ENCODE data around the gene DUS2.
"Not testable (repeated sequence)": the region's sequence is repeated elsewhere in the genome, so short reads cannot be mapped to it uniquely, and the experiment has no call there.

The DUS2 gene

DNA sequence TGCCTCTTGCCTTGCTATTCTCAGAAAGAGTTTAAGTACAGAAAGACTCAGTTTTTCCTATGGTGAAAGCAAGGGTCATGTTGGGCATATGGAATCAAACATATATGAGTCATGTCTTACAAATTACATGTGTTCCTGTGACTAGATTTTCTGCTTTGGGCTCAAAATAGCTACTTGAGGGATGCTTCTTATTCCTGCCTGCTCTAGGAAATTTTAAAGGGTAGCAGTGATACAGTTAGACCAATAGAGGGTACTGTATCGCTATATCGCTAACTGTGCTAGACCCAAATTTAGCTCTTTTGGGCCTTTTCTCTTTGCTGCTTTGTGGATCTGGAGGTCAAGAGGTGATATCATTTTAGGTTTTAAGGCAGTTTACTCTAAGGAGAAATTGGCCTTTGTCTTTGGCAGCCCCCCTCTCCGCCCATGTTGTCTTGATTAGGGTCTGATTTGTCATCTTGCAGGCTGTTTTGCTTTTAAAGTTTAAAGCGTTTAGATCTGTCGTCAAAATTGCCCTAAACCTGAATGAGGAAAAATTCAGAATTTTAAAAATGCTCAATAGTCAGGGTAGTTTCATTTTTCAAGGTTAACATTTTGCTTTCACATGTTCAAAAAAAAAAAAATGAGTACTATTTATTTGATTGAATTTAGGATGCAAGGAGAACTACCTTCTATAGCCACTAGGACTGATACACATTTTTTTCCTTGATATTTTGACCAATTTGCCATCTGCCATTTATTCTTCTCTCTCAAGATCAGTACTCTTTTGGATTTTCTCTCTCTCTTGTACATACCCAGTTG lies 70.9 kb downstream of the DUS2 start:
- DNase-seq: no peak

DNA sequence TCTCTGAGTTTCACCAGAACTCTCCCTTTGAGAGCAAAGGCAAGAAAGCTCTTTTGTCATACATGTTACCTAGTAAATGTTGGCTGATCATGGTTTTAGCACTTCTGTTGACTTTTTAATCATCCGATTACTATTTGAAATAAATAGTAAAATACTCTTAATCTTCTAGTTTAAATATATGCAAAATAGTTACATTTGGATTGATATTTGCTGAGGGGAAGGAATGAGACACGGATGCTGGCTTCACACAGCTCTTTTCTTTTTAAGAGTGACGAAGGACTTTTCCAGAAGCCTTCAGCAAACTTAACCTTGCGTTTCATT lies 71.5 kb downstream of the DUS2 start:
- DNase-seq: no peak

- DNase-seq: no peak
Observed at GRCh38 chr16:68096491-68096890, 73.4 kb downstream of the DUS2 start.

- no peak for DNase-seq
Observed at GRCh38 chr16:68097088-68097487, 74.0 kb downstream of the DUS2 start.

DNA sequence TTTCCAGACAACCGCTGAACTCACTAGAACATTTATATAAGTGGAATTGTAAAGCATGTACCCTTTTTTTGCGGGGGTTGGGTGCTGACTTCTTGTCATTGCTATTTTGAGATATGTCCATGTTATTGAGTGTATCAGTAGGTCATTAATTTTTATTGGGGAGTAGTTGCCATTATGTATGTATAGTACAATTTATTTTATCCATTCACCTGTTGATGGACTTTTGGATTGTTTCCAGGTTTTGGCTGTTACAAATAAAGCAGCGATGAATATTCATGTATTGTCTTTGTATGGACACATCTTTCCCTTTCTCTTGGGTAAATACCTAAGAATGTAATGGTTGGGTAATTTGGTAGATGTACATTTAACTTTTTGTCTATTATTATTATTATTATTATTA lies 74.8 kb downstream of the DUS2 start:
- no peak for DNase-seq

- no peak for DNase-seq
Observed at GRCh38 chr16:68100488-68100887, 77.4 kb downstream of the DUS2 start.

- no peak for DNase-seq
Observed at GRCh38 chr16:68105611-68106010, 82.5 kb downstream of the DUS2 start.

DNA sequence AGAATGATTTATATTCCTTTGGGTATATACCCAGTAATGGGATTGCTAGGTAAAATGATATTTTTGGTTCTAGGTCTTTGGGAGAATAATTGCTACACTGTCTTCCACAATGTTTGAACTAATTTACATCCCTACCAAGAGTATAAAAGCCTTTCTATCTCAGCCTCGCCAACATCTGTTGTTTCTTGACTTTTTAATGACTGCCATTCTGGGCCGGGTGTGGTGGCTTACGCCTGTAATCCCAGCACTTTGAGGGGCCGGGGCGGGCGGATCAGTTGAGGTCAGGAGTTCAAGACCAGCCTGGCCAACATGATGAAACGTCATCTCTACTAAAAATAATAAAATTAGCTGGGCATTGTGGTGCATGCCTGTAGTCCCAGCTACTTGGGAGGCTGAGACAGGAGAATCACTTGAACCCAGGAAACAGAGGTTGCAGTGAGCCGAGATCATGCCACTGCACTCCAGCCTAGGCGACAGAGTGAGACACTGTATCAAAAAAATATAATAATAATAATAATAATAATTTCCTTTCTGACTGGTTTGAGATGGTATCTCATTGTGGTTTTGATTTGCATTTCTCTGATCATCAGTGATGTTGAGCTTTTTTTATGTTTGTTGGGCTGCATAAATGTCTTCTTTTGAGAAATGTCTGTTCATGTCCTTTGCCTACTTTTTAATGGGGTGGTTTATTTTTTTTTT lies 84.3 kb downstream of the DUS2 start:
- DNase-seq: not testable (repeated sequence)

DNA sequence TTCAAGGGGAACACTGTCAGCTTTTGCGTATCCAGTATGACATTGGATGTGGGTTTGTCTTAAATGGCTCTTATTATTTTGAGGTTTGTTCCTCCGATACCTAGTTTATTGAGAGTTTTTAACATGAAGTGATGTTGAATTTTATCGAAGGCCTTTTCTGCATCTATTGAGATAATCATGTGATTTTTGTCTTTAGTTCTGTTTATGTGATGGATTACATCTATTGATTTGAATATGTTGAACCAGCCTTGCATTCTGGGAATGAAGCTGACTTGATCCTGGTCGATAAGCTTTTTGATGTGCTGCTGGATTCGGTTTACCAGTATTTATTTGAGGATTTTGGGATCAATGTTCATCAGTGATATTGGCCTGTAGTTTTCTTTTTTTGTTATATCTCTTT lies 86.1 kb downstream of the DUS2 start:
- not testable (repeated sequence) for DNase-seq

GRCh38 chr16:68110611-68111010 lies 87.5 kb downstream of the DUS2 start:
- DNase-seq: not testable (repeated sequence)

GRCh38 chr16:68111379-68111778 lies 88.3 kb downstream of the DUS2 start:
- DNase-seq: no peak

GRCh38 chr16:68113059-68113761 lies 90.1 kb downstream of the DUS2 start:
- DNase-seq: no peak

- no peak for DNase-seq
Observed at GRCh38 chr16:68113765-68114240, 90.7 kb downstream of the DUS2 start.

- DNase-seq: not testable (repeated sequence)
Observed at GRCh38 chr16:68114939-68115338, 91.9 kb downstream of the DUS2 start.

GRCh38 chr16:68115851-68116250 lies 92.8 kb downstream of the DUS2 start:
- DNase-seq: no peak

GRCh38 chr16:68116256-68116867 lies 93.3 kb downstream of the DUS2 start:
- no peak for DNase-seq

- no peak for DNase-seq
Observed at GRCh38 chr16:68117884-68118283, 94.8 kb downstream of the DUS2 start.

- DNase-seq: not testable (repeated sequence)
Observed at GRCh38 chr16:68118954-68119353, 95.9 kb downstream of the DUS2 start.

DNA sequence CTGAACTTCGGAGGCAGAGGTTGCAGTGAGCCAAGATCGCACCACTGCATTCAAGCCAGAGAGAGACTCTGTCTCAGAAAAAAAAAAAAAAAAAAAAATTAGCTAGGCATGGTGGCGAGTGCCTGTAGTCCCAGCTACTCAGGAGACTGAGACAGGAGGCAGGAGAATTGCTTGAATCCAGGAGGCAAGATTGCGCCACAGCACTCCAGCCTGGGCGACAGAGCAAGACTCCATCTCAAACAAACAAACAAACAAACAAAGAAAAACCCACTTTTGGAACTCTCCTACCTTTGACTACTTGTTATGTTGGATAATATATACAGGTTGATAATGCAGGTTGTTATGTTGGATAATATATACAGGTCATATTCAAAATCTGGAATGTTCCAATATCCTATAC lies 97.4 kb downstream of the DUS2 start:
- DNase-seq: not testable (repeated sequence)

GRCh38 chr16:68126395-68126794 lies 103.3 kb downstream of the DUS2 start:
- no peak for DNase-seq

DNA sequence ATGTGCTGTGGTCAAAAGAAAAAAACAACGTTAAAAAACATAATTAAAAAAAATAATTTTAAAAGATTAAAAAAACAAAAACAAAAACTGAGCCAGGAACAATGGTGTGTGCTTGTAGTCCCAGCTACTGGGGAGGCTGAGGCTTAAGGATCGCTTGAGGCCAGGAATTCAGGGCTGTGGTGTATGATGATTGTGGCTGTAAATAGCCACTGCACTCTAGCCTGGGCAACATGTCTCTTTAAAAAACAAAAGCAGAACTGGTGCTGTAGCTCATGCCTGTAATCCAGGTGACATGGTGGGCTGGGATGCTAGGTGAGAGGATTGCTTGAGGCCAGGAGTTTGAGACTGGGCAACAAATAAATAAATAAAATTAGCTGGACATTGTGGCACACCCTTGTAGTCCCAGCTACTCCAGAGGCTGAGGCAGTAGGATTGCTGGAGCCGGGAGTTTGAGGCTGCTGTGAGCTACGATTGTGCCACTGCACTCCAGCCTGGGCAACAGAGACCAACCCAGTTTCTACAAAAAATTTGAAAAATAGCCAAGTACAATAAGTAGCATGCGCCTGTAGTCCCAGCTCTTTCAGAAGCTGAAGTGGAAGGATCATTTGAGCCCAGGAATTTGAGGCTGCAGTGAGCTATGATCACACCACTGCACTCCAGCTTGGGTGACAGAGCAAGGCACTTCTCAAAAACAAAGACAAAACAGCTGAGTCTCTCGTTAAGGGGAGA lies 105.7 kb downstream of the DUS2 start:
- no peak for DNase-seq
